NCI-H1048 (cell line): Measurements from ENCODE around the gene NFIX.

Experiments
- DNase-seq: peaks from one replicate; lab custom pipeline; 2025; lab: John Stamatoyannopoulos, UW

NFIX gene

GRCh38 chr19:12987781-12988180 is 7.5 kb upstream of the NFIX start:
- DNase-seq = no peak

GRCh38 chr19:12990431-12990830 is 4.8 kb upstream of the NFIX start:
- no peak for DNase-seq

GRCh38 chr19:12990853-12991252 is 4.4 kb upstream of the NFIX start:
- no peak for DNase-seq

- no peak for DNase-seq
Measured at GRCh38 chr19:12991296-12991695, 4.0 kb upstream of the NFIX start.

- no peak for DNase-seq
Measured at GRCh38 chr19:12992729-12993128, 2.5 kb upstream of the NFIX start.

- DNase-seq = no peak
Measured at GRCh38 chr19:12993562-12993961, 1.7 kb upstream of the NFIX start.

GRCh38 chr19:12995596-12996405 is 526 bp downstream of the NFIX start:
- DNase-seq = no peak

- no peak for DNase-seq
Measured at GRCh38 chr19:12996406-12997094, 1.3 kb downstream of the NFIX start.

- DNase-seq = no peak
Measured at GRCh38 chr19:12997179-12997966, 2.1 kb downstream of the NFIX start.

GRCh38 chr19:12997967-12998940 is 3.0 kb downstream of the NFIX start:
- no peak for DNase-seq

GRCh38 chr19:13001166-13001501 is 5.9 kb downstream of the NFIX start:
- no peak for DNase-seq

- DNase-seq = no peak
Measured at GRCh38 chr19:13001502-13002165, 6.4 kb downstream of the NFIX start.

- no peak for DNase-seq
Measured at GRCh38 chr19:13002166-13002898, 7.1 kb downstream of the NFIX start.

- no peak for DNase-seq
Measured at GRCh38 chr19:13003081-13003480, 7.8 kb downstream of the NFIX start.

- DNase-seq = no peak
Measured at GRCh38 chr19:13004273-13004672, 9.0 kb downstream of the NFIX start.

GRCh38 chr19:13005253-13005652 is 10.0 kb downstream of the NFIX start:
- DNase-seq = no peak

- DNase-seq = no peak
Measured at GRCh38 chr19:13005861-13006370, 10.6 kb downstream of the NFIX start.

- DNase-seq = no peak
Measured at GRCh38 chr19:13006431-13007281, 11.4 kb downstream of the NFIX start.
